ENCODE data around the gene UQCRC2. TPM values are rescaled to one million over a fixed set of nuclear protein-coding genes. Genes with fewer than 3 reads are reported as not detected.

The UQCRC2 gene
- total RNA-seq, 1 experiment from 2014 or later, result 249 TPM

Other genes starting within 250 kb of the UQCRC2 start
- gene NPIPB4, start 95.6 kb upstream of the UQCRC2 start, total RNA-seq (2021; ENCODE audit: unreplicated experiment), result 68.3 TPM
- not detected for gene PDZD9, start 47.8 kb downstream of the UQCRC2 start, total RNA-seq (2021; ENCODE audit: unreplicated experiment)
- 27.6 TPM for gene MOSMO, start 54.8 kb downstream of the UQCRC2 start, total RNA-seq (2021; ENCODE audit: unreplicated experiment)
- not detected for gene VWA3A, start 139.2 kb downstream of the UQCRC2 start, total RNA-seq (2021; ENCODE audit: unreplicated experiment)
- 0.27 TPM for gene SDR42E2, start 209.1 kb downstream of the UQCRC2 start, total RNA-seq (2021; ENCODE audit: unreplicated experiment)